HG02610 (cell line): ENCODE data around the gene GPC5.

Source experiments
- ATAC-seq: cut with Tn5 transposase; IDR thresholded peaks from one replicate; pipeline ENCODE4 v1.9.1; 2021; ENCODE audit warnings: mild to moderate bottlenecking, moderate library complexity; ENCODE audit not compliant: unreplicated experiment

GPC5 gene

DNA sequence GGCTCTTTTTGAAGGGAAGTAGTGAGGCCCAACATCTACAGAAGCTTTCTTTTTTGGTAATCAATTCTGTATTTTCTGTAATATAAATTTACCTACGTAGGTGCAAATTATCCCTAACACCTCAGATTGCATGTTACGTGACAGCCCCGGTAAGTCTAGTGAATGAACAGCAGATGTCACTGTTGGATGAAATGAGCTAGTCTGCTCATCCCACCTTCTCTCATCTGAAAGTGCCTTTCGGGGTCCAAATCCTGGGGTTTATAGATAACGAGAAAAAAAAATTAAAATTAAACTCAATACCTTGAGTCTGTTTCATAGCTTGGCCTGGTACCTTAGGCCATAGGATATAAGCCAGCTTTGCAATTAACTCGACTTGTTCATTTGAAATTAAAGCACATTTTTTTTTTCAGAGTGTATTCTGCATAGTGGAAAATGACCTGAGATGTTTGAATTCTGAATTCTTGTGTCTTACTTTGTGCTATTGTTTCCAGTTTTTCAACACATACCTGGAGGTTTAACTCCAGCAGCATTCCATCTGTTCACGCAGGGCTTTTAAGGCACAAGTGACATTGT is 548.2 kb downstream of the GPC5 start:
- no peak for ATAC-seq

DNA sequence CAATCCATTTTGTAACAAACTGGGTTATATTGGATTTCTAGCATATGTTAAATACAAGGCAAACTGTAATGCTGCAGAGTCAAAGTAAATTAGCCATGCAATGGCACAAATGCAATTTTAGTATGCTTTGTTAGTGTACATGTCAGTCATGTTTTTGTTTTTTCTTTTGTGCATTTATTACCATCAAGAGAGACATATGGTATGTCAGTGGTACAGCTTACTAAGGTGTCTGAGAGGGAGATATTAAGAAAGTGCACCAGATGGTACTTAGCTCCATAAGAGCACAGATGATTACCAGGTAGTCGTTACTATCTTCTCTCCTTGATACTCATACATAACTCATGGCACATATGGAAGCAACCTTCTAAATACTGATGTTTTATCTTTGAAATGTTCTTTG is 550.3 kb downstream of the GPC5 start:
- ATAC-seq: no peak

DNA sequence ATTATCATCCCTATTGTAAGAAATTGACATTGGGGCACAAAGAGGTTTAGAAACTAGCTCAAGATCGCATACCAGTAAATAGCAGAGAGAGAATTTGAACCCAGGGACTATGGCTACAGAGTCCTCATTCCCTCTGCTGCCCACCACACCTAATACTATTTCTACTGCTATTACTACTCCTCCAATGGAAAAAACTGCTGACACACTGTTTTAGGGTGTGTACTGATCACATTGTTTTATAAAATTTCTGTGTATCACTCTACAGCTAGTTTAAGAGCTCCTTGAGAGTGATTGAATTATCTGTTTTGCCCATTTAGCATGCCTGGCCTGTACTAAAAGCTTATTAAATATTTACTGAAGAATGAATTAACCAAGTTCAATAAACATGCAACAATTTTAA is 552.4 kb downstream of the GPC5 start:
- ATAC-seq: no peak

DNA sequence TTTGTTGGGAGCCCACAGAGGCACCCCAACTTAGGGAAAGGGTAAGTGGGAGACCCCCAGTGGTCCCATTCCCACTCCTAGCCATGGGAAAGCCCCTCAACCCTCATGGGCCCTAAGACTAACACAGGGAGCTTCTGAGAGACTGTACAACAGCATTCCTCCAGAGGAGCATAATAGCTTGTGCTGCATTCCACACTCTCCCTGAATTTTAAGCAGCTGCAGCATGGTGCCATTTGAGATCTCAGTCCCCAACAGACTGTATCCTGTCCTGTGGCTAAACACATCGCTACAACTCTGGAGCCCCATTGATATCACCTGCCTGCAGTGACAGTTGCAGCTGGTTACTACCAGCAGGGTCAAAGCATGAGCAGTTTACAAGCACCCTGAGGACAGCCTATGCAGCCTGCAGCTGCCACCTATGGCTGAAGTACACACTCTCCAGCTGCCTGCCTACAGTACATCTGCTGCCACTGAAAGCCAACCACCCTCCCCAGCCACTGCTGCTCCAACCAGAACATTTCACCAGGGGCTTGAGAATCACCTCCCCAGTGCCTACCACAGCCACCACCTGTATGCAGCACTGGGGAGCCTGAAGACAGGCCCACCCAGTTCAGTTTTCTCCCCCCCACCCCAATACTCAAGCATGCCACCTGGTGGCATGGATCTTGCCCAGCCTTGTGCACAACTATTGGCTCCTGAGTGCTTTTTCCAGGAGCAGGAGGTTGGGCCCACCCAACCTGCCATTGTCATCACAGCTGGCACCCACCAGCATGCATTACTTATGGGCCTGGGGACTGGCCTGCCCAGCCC is 557.3 kb downstream of the GPC5 start:
- ATAC-seq: no peak

DNA sequence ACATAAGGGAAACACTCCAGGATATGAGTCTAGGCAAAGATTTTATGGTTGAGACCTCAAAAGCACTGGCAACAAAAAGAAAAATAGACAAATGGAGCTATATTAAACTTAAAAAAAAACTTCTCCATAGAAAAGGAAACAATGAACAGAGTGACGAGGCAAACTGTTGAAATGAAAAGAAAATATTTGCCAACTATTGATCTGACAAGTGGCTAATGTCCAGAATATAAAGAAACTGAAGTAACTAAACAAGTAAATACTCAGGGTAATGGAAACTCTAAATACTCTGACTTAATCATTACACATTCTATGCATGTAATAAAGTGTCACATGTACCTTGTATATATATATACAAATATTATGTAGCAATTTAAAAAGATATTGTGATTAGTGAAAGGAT is 562.5 kb downstream of the GPC5 start:
- ATAC-seq: no peak

DNA sequence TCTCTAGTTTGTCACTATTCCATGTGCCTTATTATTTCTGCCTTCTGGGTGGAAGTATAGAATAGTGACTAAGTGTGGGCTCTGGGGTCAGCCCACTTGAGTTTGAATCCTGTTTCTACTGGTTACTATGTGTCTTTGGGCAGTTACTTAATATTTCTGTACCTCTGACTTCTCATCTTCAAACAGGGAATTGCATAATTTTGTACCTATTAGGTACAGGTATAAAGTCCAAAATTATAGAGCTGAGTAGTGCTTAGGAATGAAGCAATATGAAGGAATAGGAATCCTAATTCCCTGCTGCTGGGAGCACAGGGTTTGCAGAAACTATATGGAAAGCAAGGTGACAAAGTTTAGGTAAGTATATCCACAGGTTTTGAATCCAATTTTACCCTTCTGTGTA is 564.5 kb downstream of the GPC5 start:
- no peak for ATAC-seq

DNA sequence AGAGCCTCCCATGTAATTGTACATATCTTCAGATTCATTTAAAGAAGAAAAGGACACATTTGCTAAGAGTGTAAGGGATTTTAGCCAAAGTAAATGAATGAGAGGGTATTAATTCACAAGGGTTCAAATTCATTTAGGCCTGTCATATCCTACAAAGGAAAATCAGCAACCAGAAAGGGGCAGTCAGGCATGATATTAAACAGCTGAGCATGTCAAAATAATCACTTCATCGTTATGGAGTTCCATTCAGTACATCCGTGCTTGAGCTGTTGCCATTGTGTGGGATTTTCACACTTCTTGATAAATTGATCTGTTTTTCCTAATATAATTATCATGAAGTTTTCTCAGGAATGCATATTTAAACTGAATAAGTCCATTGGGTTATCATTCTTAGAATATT is 567.1 kb downstream of the GPC5 start:
- no peak for ATAC-seq

DNA sequence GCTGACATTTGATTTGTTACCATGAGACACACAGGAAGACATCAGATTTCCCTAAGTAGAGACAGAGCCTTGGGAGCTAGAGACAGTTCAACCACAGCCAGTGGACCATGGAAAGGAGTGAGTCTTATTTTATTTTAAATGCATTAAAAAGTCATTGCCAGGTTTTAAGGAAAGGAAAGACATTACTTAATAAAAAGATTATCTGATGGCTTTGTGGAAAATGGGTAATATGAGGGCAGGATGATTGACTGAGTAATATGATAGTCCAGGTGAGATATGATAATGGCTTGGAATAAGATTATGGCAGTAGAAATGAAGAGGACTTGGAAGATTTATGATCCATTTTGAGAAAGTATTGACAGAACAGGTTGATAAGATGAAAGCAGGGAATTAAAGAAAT is 580.1 kb downstream of the GPC5 start:
- ATAC-seq: no peak

DNA sequence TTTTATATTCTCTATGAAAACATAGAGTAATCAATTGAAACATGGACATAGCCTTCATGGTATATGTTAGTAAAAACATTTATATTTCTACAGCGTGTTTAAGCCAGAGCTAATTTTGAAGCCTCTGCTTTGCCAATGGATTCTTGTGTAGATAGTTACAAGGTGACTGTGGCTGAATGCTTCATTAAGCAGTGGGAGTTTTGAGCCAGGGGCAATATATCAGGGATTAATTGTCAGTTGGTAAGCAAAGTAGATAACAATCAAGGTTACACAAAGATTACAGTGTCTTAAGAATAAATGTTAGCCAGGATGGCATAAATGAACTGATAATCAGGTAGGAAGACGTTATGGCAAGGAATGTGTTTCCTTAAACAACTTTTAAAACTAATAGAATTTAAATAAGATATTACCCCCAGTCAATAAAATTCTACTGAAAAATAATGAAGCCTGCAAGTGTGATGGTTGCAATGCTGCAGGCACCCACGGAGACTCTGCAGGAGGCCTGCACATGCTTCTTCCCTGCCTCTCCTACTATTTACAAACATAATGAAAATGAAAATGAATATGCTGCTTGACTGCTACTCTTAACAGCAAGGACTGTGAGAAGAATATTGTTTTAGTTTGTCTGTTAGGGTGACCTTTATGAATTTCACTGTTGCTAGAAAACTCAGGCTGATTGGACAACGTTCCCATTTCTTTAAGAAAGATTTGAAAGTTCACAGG is 588.5 kb downstream of the GPC5 start:
- no peak for ATAC-seq

DNA sequence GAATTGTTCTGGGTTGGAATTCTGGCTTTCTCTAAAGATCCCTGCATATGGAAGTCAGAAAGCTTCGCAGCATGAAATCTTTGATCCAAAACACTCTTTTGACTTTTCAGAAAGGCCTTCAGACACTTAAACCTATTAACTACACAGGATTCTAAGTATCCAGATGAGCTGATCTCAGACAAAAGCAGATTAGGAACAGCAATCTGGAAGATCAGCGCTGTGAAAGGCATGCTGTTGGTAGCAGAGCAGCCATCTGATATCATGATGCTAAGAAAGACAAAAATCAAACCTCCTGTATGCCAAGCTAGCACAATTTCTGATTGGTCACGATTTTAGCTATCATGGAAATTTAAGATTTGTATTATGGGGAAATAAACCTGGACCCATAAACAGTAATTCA is 589.9 kb downstream of the GPC5 start:
- ATAC-seq: no peak

DNA sequence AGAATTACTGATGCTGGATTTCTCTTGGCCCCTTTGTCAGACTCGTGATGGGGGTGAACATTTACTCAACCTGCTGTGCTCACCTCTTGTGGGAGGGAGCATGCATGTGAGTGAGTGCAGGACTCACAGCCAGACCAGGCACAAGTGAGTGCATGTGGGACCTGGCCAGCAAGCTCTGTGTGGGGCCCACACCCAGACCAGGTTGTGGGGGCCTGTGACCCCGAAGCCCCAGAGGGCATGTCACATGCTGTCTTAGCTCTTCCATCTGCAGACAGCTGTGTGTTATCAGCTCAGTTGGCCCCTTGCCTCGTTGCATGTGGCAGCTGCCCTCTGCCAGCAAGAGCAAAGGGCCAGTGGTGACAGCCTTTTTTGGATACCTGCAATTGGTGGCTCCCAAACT is 614.4 kb downstream of the GPC5 start:
- no peak for ATAC-seq

DNA sequence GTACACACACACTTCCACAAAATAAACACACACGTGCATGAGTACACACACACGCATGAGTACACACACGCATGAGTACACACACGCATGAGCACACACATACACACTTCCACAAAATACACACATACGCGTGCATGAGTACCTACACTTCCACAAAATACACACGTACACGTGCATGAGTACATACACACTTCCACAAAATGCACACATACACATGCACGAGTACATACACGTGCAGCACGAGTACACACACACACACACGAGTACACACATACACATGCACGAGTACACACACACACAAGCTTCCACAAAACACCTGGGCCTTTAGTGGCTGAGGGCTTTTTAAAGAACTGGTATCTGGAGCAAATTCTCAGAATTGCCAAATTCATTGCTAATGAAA is 619.3 kb downstream of the GPC5 start:
- no peak for ATAC-seq

DNA sequence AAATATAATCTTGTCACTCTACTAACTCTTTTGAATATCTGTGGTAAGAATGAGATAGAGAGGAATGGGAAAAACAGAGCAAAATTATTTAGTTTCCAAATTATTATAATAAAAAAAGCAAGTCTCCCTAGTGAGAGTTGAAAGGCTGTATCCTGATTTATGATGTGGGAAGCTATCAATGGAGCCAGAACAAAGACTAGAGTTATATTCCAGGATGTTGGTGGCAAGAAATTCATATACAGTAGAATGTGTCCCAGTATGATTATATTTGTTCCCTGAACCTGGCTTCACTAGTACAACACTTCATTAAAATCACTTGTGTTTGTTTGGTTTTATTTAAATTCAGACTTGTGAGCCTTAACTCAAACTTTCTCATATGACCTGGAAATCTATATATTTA is 630.3 kb downstream of the GPC5 start:
- no peak for ATAC-seq

DNA sequence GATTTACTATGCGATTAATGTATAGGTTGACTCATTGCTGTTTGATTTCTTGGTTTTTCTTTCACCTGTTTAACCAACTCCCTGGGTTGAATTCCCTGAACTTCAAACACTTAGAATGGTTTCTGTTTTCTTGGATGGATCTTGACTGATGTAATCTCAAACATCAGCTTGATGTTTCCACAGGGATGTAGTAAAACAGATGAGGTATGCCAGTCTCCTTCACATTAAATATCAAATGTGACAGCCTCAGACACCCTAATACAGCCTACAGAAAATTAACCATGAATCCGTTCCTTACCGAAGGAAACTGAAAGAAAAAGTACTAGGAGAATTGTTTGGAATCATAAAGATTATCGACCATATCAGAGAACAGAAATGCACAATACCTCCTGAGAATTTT is 631.2 kb downstream of the GPC5 start:
- no peak for ATAC-seq

DNA sequence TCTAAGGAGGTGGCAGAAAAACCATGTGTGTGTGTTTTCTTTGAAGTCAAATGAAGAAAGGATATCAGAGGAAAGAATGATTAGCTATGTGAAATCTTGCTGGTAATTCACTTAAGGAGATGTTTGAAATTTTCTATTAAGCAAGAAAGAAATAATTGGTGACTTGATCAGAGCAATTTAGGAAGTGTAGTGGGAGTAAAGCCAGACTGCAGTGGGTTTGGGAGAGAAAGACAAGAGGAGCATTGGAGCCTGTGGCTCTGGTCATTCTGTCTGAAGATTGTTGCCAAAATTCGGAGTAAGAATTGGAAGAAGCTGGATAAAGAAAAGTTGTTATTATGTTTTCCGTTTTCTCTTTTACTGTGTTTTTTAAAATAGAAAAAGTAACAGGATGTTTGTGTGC is 640.5 kb downstream of the GPC5 start:
- ATAC-seq: no peak

DNA sequence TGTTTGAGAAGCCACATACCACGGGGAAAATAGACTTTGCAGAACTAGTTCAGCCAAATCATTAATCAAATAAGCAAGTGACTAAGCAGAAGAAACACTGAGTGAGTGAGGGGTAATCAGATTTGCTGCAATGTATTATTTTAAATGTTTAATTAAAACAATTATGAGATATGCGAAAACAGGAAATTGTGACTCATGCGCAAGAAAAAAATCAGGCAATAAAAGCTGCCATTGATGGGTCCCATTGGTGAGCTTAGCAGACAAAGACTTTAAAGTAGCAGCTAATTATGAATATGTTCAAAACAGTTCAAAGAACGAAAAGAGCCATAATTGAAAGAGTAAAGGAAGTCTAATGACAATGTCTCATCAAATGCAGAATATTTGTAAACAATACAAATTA is 644.1 kb downstream of the GPC5 start:
- ATAC-seq: no peak

DNA sequence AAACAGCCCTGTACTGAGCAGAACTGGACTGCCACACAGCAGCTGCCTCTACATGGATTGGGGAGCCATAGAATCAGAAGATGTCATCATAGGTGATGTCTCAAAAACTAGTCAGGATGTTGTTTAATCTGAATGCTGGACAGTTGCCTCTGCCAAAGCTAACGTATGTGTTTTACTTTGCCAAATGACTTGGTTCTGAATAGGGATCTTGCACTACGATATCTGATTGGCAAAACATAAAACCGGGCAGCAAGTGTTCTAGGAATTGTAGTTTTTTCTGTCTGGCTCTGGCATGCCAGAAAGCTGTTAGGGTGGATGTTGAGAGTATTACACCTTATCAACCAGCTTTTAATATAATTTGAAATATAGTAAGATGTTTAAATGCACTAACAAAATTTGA is 645.9 kb downstream of the GPC5 start:
- no peak for ATAC-seq

DNA sequence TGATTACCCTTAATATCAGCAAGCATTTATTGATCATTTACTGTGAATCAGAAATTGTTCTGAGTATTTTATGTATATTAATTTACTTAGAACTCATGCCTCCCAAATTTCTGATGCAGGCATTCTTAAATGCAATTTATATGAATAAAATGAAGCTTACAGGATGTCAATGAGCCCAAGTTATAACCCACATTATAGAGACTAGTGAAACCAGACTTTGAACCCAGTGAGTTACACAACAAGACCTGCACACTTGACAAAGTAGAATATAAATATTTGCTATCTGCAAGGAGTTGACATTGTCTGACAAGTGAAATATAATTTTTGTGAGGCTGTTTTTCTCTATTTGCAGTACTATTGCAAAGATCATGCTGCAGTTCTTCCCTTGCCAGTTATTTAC is 656.0 kb downstream of the GPC5 start:
- no peak for ATAC-seq

DNA sequence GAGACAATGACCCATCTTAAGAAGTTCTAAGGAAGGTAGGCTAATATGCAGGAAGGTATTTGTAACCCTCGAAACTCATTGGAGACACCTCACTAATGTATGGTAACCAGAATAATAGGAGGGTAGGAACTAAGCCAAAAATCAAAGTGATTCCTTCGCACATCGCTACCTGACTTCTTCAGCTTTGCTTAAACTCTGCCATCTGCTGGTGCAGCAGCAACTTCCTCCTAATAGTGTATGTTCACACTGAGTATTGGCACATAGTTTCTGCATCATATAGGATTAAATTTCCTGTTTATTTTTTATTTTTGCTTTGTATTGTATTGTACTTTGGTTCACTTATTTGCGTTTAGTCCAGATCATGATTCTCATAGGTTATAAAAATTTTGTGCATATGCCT is 676.2 kb downstream of the GPC5 start:
- no peak for ATAC-seq

DNA sequence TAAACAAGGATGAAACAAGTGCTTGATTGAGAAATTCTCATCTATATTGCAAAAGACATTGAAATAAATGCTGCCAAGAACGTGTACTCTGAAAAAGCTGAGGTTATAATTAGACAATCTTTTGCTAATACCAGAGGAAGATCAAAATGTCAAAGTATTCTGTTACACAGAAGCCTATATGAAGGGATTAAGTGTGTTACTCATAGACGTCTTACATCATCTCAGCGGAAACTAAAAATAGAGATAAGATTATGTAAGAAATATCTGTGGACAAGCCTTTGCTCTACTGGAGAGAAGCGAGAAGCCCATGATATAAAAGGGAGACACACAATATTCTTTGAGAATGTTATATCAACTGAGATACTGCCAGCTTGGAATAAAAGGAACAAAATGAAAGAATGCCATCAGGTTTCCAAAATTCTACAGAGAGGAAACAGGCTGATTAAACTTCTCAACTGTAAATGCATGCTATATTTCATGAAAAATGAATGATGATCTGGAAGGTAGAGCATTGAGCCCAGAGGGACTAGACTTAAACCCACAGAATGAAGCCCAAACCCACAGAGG is 699.0 kb downstream of the GPC5 start:
- ATAC-seq: no peak

DNA sequence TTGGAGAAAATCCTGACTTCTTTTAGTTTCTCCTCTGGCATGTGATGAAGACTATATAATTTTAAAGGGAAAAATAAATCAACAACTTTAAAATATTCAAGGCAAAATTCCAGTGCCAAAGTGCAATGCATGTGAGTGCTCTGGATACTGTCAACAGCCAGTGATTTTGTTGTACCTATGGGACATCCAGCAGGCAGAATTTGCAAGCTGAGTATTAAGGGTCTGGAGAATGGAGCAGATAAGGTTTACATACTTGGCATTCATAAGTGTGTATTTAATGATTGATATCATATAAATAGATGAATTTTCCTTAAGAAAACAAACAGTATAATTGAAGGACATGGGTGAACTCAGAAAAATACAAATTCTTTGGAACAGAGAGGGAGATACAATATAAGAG is 703.4 kb downstream of the GPC5 start:
- ATAC-seq: no peak

DNA sequence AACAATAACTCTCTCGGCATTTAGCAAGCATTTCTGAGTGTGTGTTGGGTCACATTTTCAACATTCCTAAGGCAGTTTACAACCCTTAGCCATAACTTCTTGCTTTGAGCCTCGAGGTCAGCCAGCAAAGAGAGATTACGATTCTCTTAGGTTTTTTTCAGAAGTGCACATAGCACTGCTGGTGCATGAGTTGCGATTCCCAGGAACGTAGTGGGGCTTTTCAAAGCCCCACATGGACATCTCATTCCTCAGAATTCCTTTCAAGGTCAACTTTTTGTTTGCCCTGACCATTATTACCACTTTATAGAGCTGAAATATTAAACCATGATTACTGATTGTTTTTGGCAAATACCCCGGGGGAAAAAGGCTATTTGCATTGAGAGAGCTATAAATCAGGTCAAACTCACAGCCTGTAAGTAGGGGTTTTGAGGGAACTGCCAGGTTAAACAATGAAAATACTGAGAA is 705.3 kb downstream of the GPC5 start:
- ATAC-seq: no peak
